Measurements from ENCODE around the gene CDK14. TPM values are rescaled to one million over a fixed set of nuclear protein-coding genes. Genes with fewer than 3 reads are reported as not detected.

CDK14 gene
- total and polyA plus RNA-seq, 2 donors (not counting 1 experiment from before 2014, with no cell fraction given): 42.1 to 167 TPM

GRCh38 chr7:90864088-90864487 is 268.0 kb downstream of the CDK14 start:
- no peaks in the 10 kb centered on the region for H3K27me3 Mint-ChIP-seq
- Histone ChIP-seq H3K27me3 (replicated peaks in 1 of 4; ENCODE audit: control extremely low read depth in 1 of 4, control insufficient read depth in 3 of 4, insufficient read depth in 4 of 4, low read length in 3 of 4) (no peaks in the 10 kb centered on the region), H3K79me2 (ENCODE audit: control insufficient read depth, insufficient read depth, low read length) (peaks cover 4% of the 10 kb centered on the region), H3K4me3 (ENCODE audit: control extremely low read depth in 1 of 5, extremely low read depth in 1 of 5, insufficient read depth in 1 of 5, low read depth in 2 of 5, low read length in 4 of 5) (no peak overlapping the region), H3K9me3 (ENCODE audit: control extremely low read depth in 1 of 3, control insufficient read depth in 2 of 3, insufficient read depth in 1 of 3, low read length in 2 of 3) (no peaks in the 10 kb centered on the region), H3K36me3 (replicated peaks in 1 of 2; ENCODE audit: control extremely low read depth in 1 of 2, control insufficient read depth in 1 of 2, extremely low read depth in 1 of 2, insufficient read depth in 2 of 2, low read length in 1 of 2) (peaks cover 3% of the 10 kb centered on the region in 2 experiments), H4K20me1 (ENCODE audit: control insufficient read depth, insufficient read depth, low read length, poor library complexity, severe bottlenecking) (peaks cover 5% of the 10 kb centered on the region), H3K9ac (ENCODE audit: low read length) (no peak overlapping the region), H3K27ac (ENCODE audit: low read length in 2 of 2) (no peak overlapping the region), H3K4me1 (ENCODE audit: control insufficient read depth in 2 of 2, insufficient read depth in 2 of 2, low read length in 2 of 2) (no peaks in the 10 kb centered on the region), H3K4me2 (replicated peaks; ENCODE audit: low read depth, low read length, poor library complexity, severe bottlenecking) (no peak overlapping the region), H2AFZ (ENCODE audit: insufficient read depth, low read depth, low read length, poor library complexity, severe bottlenecking) (no peak overlapping the region)
- WGBS (ENCODE audit: insufficient coverage): no CpG with 5 or more reads among the region's 1 CpG
- no peak overlapping the region for H3K27ac Mint-ChIP-seq
- intact Hi-C loops (cut with micrococcal nuclease): no loop called here
- ChIA-PET POLR2A (no interaction called here), CTCF (interaction anchor here (0.6 kb wide), 1 partner anchor 667 kb away, joined by 3 read pairs; no protein-coding TSS in a partner anchor)
- TF ChIP-seq EZH2 (IDR thresholded peaks at IDR 0.05; ENCODE audit: borderline replicate concordance, insufficient read depth, low read depth, low read length, poor library complexity, severe bottlenecking): no peak
- no peak for TF ChIP-seq CTCF (IDR thresholded peaks at IDR 0.05)
- peaks cover 4% of the 10 kb centered on the region for H3K4me1 Mint-ChIP-seq
- ATAC-seq (ENCODE audit: low read depth): no peak
- H3K4me3 Mint-ChIP-seq: no peak overlapping the region
- DNase-seq: no peak
- H3K9me3 Mint-ChIP-seq (ENCODE audit: insufficient read depth): no peaks in the 10 kb centered on the region

GRCh38 chr7:90869335-90869734 is 273.2 kb downstream of the CDK14 start:
- H3K4me3 Mint-ChIP-seq: no peak overlapping the region
- H3K9me3 Mint-ChIP-seq (ENCODE audit: insufficient read depth): no peaks in the 10 kb centered on the region

More at GRCh38 chr7:90869335-90869734, 273.2 kb downstream of the CDK14 start:
- Histone ChIP-seq H3K9ac (ENCODE audit: low read length) (no peak overlapping the region), H3K9me3 (ENCODE audit: control extremely low read depth in 1 of 3, control insufficient read depth in 2 of 3, insufficient read depth in 1 of 3, low read length in 2 of 3) (peaks cover 0 to 3% (median 0%) of the 10 kb centered on the region in 3 donors), H2AFZ (ENCODE audit: insufficient read depth, low read depth, low read length, poor library complexity, severe bottlenecking) (no peak overlapping the region), H3K27ac (ENCODE audit: low read length in 2 of 2) (no peak overlapping the region), H3K4me2 (replicated peaks; ENCODE audit: low read depth, low read length, poor library complexity, severe bottlenecking) (no peak overlapping the region), H4K20me1 (ENCODE audit: control insufficient read depth, insufficient read depth, low read length, poor library complexity, severe bottlenecking) (no peaks in the 10 kb centered on the region), H3K4me1 (ENCODE audit: control insufficient read depth in 2 of 2, insufficient read depth in 2 of 2, low read length in 2 of 2) (no peaks in the 10 kb centered on the region), H3K27me3 (replicated peaks in 1 of 4; ENCODE audit: control extremely low read depth in 1 of 4, control insufficient read depth in 3 of 4, insufficient read depth in 4 of 4, low read length in 3 of 4) (no peaks in the 10 kb centered on the region), H3K36me3 (replicated peaks in 1 of 2; ENCODE audit: control extremely low read depth in 1 of 2, control insufficient read depth in 1 of 2, extremely low read depth in 1 of 2, insufficient read depth in 2 of 2, low read length in 1 of 2) (peaks cover 6 to 20% of the 10 kb centered on the region in 2 experiments), H3K4me3 (ENCODE audit: control extremely low read depth in 1 of 5, extremely low read depth in 1 of 5, insufficient read depth in 1 of 5, low read depth in 2 of 5, low read length in 4 of 5) (no peak overlapping the region), H3K79me2 (ENCODE audit: control insufficient read depth, insufficient read depth, low read length) (no peaks in the 10 kb centered on the region)
- POLR2A ChIA-PET: no interaction called here
- TF ChIP-seq CTCF (IDR thresholded peaks at IDR 0.05): no peak
- no peak for TF ChIP-seq EZH2 (IDR thresholded peaks at IDR 0.05; ENCODE audit: borderline replicate concordance, insufficient read depth, low read depth, low read length, poor library complexity, severe bottlenecking)
- intact Hi-C loops (cut with micrococcal nuclease): no loop called here
- H3K27ac Mint-ChIP-seq: no peak overlapping the region
- CTCF ChIA-PET: interaction anchor here (0.8 to 1.0 kb wide), 2 partner anchors 17 to 437 kb away, joined by 3 read pairs; no protein-coding TSS in a partner anchor
- ATAC-seq (ENCODE audit: low read depth) (no peak), DNase-seq (no peak)
- H3K4me1 Mint-ChIP-seq: peaks cover 2% of the 10 kb centered on the region
- no peaks in the 10 kb centered on the region for H3K27me3 Mint-ChIP-seq
- no CpG with 5 or more reads among the region's 1 CpG for WGBS (ENCODE audit: insufficient coverage)
